HG02981 (cell line): ENCODE results near the gene RAB31.

Source experiments
- ATAC-seq: cut with Tn5 transposase; IDR thresholded peaks from one replicate; pipeline ENCODE4 v1.9.1; 2021; ENCODE audit warnings: mild to moderate bottlenecking, moderate library complexity; ENCODE audit not compliant: unreplicated experiment

The RAB31 gene

GRCh38 chr18:9711361-9712129, 3.4 kb downstream of the RAB31 start:
- ATAC-seq, result peak; percentile 66

- ATAC-seq, result no peak
These were observed 4.1 kb downstream of the RAB31 start for GRCh38 chr18:9712130-9712577.

DNA sequence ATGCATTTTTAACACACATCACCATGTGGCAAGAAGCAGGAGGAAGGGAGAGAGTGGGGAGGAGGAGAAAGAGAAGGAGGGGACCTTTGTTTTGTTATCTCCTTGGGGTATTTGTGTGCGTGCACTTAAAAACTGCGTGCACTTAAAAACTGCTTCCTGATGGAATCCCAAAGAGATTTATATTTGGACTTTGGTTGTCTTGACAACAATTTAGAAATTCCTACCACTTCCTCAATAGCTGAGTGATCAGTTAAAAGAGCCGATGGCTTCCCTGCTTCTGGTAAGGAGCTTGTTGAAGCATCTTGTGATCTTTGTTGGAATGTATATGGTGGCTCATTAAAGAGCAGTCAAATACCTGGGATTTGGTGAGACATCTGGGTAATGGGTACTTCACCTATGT, 4.5 kb downstream of the RAB31 start:
- no peak for ATAC-seq

- no peak for ATAC-seq
These were observed 6.4 kb downstream of the RAB31 start for GRCh38 chr18:9714266-9715087.

DNA sequence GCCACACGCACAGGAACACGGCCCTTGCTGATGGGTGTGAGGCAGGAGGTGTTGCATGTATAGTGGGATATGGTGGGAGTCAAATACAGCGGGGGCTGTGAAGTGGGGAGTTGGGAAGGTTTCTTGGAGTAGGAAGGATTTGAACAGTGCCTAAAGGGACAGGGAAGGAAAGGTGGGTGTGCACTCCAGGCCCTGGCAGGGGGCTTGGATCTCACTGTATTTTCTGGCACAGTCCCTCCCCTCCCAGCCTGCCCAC, 6.9 kb downstream of the RAB31 start:
- no peak for ATAC-seq

DNA sequence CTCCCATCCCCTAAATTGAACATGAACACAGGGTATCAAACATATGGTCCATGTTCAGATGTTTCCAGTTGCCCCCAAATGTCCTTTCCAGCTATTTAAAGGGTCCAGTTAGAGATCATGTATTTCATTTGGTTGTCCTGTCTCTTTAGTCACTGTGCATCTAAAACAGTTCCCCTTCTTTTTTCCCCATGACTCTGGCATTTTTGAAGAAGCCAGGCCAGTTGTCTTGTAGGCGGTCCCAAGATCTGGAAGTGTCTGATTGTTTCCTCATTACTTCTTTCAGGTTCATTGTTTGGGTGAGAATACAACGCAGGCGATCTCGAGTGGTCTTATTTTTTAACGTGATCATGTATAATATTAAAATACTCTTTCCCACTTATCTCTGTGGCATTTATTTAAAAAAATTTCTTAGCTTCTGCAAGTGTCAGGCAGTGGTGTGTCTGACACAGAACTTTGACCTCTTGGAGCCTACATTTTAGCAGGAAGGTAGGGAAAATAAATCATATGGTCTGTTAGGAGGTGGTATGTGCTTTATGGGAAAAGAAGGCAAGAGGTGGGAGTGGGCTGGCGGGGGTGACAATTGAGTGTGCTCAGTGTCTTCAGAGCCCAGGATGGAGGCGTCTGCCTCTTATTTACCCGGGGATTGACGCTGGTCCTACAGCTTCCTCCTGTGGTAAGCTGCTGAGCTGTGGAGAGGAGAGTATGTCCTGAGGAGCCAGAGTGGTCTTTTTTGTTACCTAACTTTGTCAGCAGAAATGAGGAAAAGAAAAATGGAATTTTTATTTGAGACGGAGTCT, 8.1 kb downstream of the RAB31 start:
- no peak for ATAC-seq

- no peak for ATAC-seq
These were observed 8.9 kb downstream of the RAB31 start for GRCh38 chr18:9716780-9717563.

GRCh38 chr18:9719421-9719981, 11.4 kb downstream of the RAB31 start:
- no peak for ATAC-seq

DNA sequence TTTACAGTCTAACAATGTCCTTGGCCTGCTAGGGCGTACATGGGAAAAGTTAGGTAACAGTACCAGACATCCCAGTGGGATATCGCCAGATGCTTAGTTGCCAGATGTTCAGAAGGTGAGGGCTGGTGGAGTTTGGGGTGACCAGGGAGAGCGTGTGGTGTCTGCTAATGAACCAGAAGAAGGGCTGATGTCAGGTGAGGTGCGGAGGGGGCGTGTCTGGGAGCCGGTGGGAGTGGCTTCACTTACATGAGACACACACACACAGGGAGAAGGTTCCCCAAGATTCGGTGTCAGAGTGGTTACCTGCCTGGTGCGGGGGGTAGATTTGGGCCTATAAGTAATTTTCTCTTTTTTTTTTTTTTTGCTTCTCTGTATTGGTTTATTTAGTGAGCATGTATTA, 12.2 kb downstream of the RAB31 start:
- no peak for ATAC-seq

GRCh38 chr18:9721893-9722550, 13.9 kb downstream of the RAB31 start:
- no peak for ATAC-seq

DNA sequence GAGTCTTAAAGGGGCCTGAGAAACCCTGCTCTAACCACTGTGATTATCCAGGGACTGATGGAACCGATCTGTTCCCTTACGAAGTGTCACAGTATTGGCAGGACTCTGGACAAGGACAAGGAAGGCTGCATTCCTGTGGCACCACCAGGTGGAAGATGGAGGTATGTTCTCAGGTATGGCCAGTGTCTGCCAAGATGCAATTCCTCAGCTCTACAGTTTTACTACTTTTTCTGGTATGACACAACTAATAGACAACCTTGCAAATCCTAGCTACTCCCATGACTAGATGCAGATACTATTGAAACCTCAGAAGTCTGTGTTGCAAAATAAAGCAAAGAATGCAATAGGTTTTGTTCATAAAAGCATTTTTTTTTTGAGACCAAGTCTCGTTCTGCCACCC, 14.6 kb downstream of the RAB31 start:
- no peak for ATAC-seq

DNA sequence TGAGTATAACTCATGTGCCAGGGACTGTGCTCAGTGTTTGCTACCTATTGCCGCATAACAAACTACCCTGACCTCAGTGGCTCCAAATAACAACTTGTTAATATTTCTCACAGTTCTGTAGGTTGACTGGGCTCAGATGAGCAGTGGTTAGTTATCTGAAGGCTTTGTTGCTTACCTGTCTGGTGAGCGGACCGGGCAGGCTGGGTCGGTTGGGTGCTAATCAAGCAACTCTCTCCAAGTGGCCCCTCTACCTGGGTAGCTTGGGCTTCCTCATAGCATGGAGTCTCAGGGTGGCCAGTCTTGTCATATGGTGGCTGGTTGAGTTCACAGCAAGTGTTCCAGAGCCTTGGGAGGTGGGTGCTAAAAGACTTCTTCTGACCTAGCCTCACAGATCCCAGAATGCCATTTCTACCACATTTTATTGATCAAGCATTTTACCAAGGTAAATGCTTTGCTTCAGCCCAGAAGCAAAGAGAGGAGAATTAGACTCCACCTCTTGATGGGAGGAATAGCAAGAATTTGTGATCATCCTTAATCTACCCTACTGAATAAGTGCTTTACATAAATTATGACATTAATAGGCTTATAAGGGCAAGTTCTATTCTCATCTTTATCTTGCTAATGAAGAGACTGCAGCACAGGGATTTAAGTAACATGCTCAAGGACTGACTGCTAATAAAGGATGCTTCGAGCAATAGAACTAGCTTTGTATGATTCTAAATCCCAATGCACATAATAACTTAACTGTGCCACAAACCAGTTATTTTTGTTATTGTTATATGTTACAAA, 16.9 kb downstream of the RAB31 start:
- ATAC-seq, result no peak

DNA sequence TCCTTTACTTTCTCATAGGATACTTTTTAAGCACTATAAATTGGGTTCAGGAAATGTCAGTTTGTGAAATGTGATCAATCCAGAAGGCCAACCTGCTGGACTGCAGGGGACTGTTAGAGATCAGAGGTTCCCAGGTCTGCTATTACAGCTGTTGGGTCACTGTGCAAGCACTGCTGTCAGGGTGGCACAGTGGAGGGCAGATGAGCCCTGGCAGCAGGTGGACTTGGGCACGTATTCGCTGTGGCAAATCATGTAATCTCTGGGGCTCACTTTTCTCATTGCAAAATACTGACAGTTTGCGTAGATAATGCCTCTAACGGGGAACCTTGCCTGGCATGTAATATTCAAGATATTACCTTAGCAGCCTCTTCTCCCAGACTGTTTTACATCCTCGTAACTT, 18.1 kb downstream of the RAB31 start:
- ATAC-seq, result no peak

DNA sequence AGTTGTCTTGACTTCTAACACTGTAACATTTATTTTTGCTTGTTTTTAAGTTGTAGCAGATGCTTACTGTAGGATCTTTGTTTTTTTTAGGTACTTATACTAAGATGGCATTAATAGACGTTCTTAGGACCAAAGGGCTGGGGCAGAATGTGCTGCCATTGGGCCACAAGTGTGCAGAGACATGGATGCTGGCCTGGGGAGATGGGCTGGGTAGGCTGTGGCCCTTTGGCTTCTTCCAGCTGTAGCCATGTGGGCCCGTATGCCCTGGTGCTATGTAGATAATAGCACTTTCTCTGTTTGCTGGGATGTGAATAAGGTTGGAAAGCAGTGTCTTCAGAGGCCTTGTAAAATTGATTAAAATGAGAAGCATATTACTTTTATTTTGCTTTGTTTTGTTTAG, 18.8 kb downstream of the RAB31 start:
- ATAC-seq, result no peak

DNA sequence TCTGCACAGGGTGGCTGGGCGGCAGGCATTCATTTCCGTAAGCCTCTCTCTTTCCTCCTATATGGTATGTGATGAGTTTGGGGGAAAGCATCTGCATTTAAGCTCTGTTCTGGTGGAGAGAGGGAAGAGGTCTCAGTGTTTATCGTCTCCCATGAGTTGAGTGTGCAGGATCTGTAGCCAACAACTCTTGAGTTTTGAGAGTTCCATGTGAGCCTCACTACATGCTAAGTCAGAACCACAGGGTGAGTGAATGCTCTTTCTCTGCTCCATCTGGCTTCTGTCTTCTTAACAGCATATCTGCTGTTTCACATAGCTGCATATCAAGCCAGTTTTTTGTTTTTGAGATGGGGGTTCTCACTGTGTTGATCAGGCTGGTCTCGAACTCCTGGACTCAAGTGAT, 22.7 kb downstream of the RAB31 start:
- no peak for ATAC-seq

DNA sequence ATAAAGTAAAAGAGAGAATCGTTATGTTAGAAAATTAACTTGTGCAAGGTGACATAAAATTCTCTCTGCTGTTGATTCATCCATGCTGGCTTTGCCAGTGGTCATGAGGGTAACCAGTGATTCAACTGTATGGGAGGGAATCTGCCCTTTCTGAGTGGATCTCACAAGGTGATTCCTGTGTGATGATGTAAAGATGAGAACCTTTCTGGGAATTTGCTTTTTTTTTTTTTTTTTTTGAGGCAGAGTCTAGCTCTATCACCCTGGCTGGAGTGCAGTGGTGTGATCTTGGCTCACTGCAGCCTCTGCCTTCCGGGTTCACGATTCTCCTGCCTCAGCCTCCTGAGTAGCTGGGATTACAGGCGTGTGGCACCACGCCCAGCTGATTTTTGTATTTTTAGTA, 23.3 kb downstream of the RAB31 start:
- ATAC-seq, result no peak

DNA sequence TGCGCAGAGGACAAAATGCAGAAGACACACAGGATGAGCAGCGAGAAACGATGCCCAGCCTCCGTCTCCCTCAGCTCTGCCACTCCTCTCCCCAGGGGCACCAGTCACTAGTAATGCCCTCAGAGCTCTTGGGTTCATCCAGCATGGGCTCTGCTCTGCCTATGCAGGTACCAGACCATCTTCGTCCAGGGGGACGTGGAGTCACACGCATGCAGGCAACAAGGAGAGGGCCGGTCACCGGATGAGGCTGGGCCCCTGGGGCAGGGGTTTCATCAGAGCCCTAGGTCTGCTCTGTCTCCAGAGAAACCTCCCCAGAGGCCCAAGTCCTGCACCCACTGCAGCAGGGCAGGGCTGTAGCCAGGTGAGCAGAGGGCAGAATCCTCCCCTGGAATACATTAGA, 23.9 kb downstream of the RAB31 start:
- ATAC-seq, result no peak

GRCh38 chr18:9734189-9734588, 26.1 kb downstream of the RAB31 start:
- ATAC-seq, result no peak

DNA sequence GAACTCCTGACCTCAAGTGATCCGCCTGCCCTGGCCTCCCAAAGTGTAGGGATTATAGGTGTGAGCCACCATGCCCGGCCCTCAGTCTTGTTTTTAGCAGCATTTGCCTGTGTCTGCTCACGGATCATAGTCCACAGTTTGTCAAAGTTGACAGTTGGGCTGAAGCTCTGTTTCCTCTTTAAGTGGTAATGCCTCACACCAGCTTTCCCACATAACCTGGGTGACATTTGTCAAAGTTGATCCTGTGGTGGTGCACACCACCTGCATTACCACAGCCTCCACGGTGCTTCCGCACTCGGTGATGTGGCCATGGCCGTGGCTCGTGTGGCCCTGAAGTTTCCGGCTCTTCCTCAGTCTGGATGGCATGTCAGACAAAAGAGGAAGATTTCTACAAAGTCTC, 27.1 kb downstream of the RAB31 start:
- ATAC-seq, result no peak
